Lung (tissue), 12 donors: ENCODE measurements around the gene PRXL2C. TPM values are rescaled to one million over a fixed set of nuclear protein-coding genes. Genes with fewer than 3 reads are reported as not detected.

Experiments used
- ATAC-seq: fragments of 200-7000 bp; cut with Tn5 transposase; one replicate; pipeline ENCODE4 v1.9.1; 2020; ENCODE audit warnings: moderate number of reproducible peaks; ENCODE audit not compliant: insufficient read depth, low FRiP score
- DNase-seq, 3 donors: peaks; one replicate each; pipeline ENCODE4 v3.0.0-alpha.2; 2013 to 2017
- H3K27ac ChIP-seq, 2 donors: one replicate each; pipeline ENCODE4 v1.5.1; 2013; ENCODE audit warnings: mild to moderate bottlenecking in 2 of 2, moderate library complexity in 2 of 2, control low read depth in 1 of 2, inconsistent platforms in 1 of 2, low read depth in 1 of 2, low read length in 1 of 2
- H3K27me3 ChIP-seq, 3 donors: one replicate each; pipeline ENCODE4 v1.5.1; 2013; ENCODE audit warnings: low read length in 2 of 3; ENCODE audit not compliant: control insufficient read depth in 3 of 3, insufficient read depth in 3 of 3
- H3K36me3 ChIP-seq, 4 donors: one replicate each; pipeline ENCODE4 v1.5.1; 2013; ENCODE audit warnings: low read length in 4 of 4, mild to moderate bottlenecking in 1 of 4, moderate library complexity in 1 of 4; ENCODE audit not compliant: control insufficient read depth in 4 of 4, insufficient read depth in 4 of 4
- H3K4me1 ChIP-seq, 5 donors: one replicate each; pipeline ENCODE4 v1.5.1; 2013; ENCODE audit warnings: low read length in 5 of 5, mild to moderate bottlenecking in 2 of 5, moderate library complexity in 1 of 5; ENCODE audit not compliant: control insufficient read depth in 5 of 5, insufficient read depth in 5 of 5
- H3K4me3 ChIP-seq: one replicate; pipeline ENCODE4 v1.5.1; 2013; ENCODE audit warnings: mild to moderate bottlenecking, control low read depth, moderate library complexity
- H3K9ac ChIP-seq, 2 donors: one replicate each; pipeline ENCODE4 v1.5.1; 2013; ENCODE audit warnings: low read length in 2 of 2, control low read depth in 1 of 2; ENCODE audit not compliant: insufficient read depth in 1 of 2
- H3K9me3 ChIP-seq, 4 donors: one replicate each; pipeline ENCODE4 v1.5.1; 2013; ENCODE audit warnings: low read length in 3 of 4, mild to moderate bottlenecking in 1 of 4, moderate library complexity in 1 of 4; ENCODE audit not compliant: control insufficient read depth in 4 of 4, insufficient read depth in 3 of 4
- whole genome bisulfite sequencing, 2 donors: extraction: QIAGEN DNeasy Blood & Tissue Kit; methylation state at CpG; one replicate each; pipeline ENCODE4 v1.1.7; 2013; 5-methylcytosine and 5-hydroxymethylcytosine counted together
- polyA plus RNA-seq, 2 donors: library from polyadenylated mRNA; stranded (reverse); fragments of 200-250 nt; gene quantifications; one replicate each; pipeline ENCODE4 v1.2.1, GENCODE V29; 2013
- total RNA-seq, 2 donors: library from RNA; depleted of rRNA in 1 of 2; stranded (reverse); fragments of >200 nt in 1 of 2; gene quantifications; one replicate each; pipeline ENCODE4 v1.2.1, GENCODE V29; 2014 to 2021
- TF ChIP-seq, protein P1 (sequence below): IDR thresholded peaks from 2 replicates; pipeline ENCODE4 v1.5.1; 2012; ENCODE audit warnings: mild to moderate bottlenecking; ENCODE audit errors: control extremely low read depth, extremely low read depth
- donor health status: control.
- donor health status: control.
- donor health status: Bipolar disorder and iron deficiency.
- donor health status: healthy.
- donor health status: DM: yes; HTN: yes; CAD: no.

Gene PRXL2C
- total and polyA plus RNA-seq, 4 donors = 10.2 to 25.3 (median 13.2) TPM

DNA sequence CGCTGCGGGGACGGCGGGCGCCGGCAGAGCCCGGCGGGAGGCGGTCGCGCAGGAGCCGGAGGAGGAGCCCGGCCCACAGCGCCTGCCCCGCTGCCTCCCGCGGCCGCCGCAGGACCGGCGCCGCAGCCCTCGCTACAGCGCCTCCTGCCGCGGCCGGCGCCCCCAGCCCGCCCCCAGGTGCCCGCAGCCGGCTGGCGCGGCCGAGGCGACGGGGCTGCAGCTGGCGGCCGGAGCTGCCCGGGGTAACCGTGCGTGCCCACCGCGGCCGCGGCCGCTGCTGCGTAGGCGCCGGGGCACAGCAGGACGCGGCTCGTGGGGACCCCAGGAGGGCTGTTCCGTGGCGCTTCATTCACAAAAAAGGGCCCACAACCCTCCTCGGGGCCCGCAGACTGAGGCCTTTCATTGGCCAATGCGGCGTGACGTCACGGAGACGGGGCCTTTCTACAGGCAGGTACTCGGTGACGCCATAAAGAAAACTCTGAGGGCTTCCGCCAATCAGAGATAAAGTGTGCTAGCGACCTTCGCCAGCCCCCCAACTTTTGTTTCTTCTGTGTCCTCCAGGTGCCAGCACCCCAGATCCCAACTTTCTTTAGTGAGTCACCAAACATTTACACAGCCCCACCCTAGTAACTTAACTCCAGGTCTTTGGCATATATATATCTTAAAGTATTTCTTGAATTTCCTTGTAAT lies 35.5 kb downstream of the PRXL2C start, which contains the start of gene CDC14B:
CDC14B (minus strand) TSS at position 353 of the 690 bp plus-strand sequence. CDS start 465 bp downstream, outside the sequence.
- peak; percentile 83 for ATAC-seq
- no peaks in the 10 kb centered on the region for H3K36me3 ChIP-seq
- no peaks in the 10 kb centered on the region for H3K9me3 ChIP-seq
- peaks cover 0 to 14% (median 0%) of the 10 kb centered on the region in 5 donors for H3K4me1 ChIP-seq
- peak within 1 kb of the TSS; percentile 55 to 90 for H3K27ac ChIP-seq
- TF ChIP-seq, protein P1, sequence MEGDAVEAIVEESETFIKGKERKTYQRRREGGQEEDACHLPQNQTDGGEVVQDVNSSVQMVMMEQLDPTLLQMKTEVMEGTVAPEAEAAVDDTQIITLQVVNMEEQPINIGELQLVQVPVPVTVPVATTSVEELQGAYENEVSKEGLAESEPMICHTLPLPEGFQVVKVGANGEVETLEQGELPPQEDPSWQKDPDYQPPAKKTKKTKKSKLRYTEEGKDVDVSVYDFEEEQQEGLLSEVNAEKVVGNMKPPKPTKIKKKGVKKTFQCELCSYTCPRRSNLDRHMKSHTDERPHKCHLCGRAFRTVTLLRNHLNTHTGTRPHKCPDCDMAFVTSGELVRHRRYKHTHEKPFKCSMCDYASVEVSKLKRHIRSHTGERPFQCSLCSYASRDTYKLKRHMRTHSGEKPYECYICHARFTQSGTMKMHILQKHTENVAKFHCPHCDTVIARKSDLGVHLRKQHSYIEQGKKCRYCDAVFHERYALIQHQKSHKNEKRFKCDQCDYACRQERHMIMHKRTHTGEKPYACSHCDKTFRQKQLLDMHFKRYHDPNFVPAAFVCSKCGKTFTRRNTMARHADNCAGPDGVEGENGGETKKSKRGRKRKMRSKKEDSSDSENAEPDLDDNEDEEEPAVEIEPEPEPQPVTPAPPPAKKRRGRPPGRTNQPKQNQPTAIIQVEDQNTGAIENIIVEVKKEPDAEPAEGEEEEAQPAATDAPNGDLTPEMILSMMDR = no peak
- H3K4me3 ChIP-seq = peak within 1 kb of the TSS; percentile 62
- WGBS, 2 donors = 2% methylated on average over 33 to 66 of the region's 66 CpGs
- peak; percentile 95 to 96 (median 96) for DNase-seq
- no peaks in the 10 kb centered on the region for H3K27me3 ChIP-seq
- H3K9ac ChIP-seq = peak within 1 kb of the TSS in 1 of 2 donors; percentile 62

- ATAC-seq (no peak), DNase-seq (peak in 2 of 3 donors; percentile 14 to 25)
- no peak overlapping the region for H3K9ac ChIP-seq
- peak overlapping the region in 1 of 2 donors; percentile 90 for H3K27ac ChIP-seq
- H3K36me3 ChIP-seq = no peaks in the 10 kb centered on the region
- TF ChIP-seq, protein P1 = no peak
- H3K4me1 ChIP-seq = peaks cover 0 to 14% (median 0%) of the 10 kb centered on the region in 5 donors
- H3K4me3 ChIP-seq = peak overlapping the region; percentile 62
- H3K9me3 ChIP-seq = no peaks in the 10 kb centered on the region
- H3K27me3 ChIP-seq = no peaks in the 10 kb centered on the region
- 1 to 2% methylated on average over 21 to 54 of the region's 54 CpGs for WGBS, 2 donors
These were observed 36.0 kb downstream of the PRXL2C start for GRCh38 chr9:96619124-96619465.

DNA sequence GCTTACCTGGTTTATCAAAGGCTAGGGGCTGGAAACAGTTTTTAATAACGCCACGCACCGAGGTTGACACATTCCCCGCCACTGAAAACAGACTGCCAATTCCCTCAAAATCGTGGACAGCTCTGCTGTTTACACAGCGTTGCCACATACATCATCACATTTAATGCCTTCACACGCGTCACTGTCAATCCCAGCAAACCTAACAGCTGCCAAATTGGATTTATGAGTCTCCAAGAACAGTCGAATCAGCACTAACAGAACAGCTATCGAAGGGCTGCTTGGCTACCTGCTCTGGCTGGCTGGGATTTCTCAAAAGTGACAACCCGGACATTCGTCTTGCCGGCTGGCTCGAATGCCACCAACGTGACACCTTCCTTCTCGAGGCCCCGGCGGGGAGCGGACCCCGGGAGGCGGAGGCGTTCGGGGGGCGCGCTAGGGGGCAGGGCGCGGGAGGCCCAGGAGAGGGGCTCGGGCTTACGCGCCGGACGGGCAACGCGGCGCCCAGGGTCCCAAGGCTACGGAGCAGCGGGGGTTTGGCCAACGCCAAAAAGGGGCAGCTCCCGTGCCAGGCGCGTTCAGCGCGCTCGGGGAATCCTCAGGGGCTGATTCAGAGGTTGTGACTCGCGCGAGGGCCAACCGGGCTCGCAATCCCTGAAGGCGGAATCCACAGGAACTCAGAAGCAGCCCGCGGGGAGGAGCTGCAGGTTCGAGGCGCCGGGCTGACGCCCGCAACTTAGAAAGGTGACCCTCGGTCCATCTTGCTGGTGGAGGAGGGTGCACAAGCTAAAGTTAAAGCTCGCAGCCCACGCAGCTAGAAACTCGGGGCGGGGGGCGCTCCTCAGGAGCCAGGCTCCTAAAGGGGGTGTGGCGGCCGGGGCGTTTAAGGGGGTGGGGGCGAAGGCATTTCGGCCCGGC lies 36.7 kb downstream of the PRXL2C start:
- Histone ChIP-seq H3K27ac (peak overlapping the region; percentile 1 to 90), H3K9me3 (no peaks in the 10 kb centered on the region), H3K4me3 (peak overlapping the region; percentile 62), H3K4me1 (peaks cover 0 to 14% (median 0%) of the 10 kb centered on the region in 5 donors), H3K27me3 (no peaks in the 10 kb centered on the region), H3K9ac (peak overlapping the region in 1 of 2 donors; percentile 46), H3K36me3 (no peaks in the 10 kb centered on the region)
- peak; percentile 42 to 54 (median 48) for DNase-seq
- ATAC-seq = peak; percentile 36
- TF ChIP-seq, protein P1 = no peak
- 8% methylated on average over 64 to 69 of the region's 69 CpGs for WGBS, 2 donors
